Measurements from ENCODE around the gene ALKBH6. TPM values are rescaled to one million over a fixed set of nuclear protein-coding genes. Genes with fewer than 3 reads are reported as not detected.

ALKBH6 gene
- total and polyA plus RNA-seq, 9 of the 15 experiments (the other 6 are each of a cell fraction or from before 2014, with no cell fraction given) = 0.67 to 62.0 (median 34.5) TPM

DNA sequence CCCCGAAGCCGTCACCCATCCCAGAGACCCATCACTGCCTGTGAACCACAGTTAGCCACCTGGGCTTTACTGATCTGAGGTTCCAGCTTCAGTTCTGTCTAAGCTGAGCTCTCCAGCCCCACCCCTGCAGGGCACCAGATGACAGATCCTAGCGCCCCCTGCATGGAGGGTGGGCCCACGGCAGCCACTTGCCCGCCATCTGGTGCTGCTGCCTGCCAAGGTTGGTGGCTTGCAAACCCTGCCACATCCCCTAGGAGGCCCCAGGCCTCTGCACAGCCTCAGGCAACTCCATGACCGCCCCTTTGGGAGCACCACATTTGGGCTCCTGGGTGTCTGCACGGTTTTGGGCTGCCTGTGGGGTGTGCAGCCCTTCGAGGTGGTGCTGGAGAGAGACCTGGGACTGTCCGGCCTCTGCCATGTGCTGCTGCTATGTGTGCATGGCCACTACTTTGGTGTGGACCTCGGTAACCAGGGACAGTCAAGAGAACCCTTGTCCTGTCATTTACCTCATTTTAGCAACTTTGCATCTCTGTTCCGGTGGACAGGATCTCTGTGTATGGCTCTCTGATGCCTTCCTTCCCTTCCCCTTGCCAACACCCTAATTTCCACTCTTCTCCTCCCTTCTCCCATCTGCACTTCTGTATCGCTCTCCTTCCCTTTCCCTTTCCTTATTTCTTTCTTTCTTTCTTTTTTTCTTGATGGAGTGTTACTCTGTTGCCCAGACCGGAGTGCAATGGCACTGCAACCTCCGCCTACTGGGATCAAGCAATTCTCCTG lies 36.4 kb downstream of the ALKBH6 start (continued):
- no peak for TF ChIP-seq TCF3 (CRISPR knock-in tag; IDR thresholded peaks at IDR 0.05)
- TF ChIP-seq VEZF1 (CRISPR knock-in tag; IDR thresholded peaks at IDR 0.05) = no peak
- TF ChIP-seq, protein P1, sequence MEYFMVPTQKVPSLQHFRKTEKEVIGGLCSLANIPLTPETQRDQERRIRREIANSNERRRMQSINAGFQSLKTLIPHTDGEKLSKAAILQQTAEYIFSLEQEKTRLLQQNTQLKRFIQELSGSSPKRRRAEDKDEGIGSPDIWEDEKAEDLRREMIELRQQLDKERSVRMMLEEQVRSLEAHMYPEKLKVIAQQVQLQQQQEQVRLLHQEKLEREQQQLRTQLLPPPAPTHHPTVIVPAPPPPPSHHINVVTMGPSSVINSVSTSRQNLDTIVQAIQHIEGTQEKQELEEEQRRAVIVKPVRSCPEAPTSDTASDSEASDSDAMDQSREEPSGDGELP (CRISPR knock-in tag; IDR thresholded peaks at IDR 0.05; ENCODE audit: borderline replicate concordance) = peak; percentile 56; the same call in 1 of the 2 replicates
- TF ChIP-seq FUS (optimal IDR thresholded peaks at IDR 0.05; ENCODE audit: low read depth, low read length) = no peak
- peak in 1 of 2 experiments; percentile 27; a peak in 1 of 4 replicates for TF ChIP-seq NRF1 (conservative IDR thresholded peaks at IDR 0.05 in 1 of 2, IDR thresholded peaks at IDR 0.05 in 1 of 2)
- no peak for TF ChIP-seq NCOA1 (IDR thresholded peaks at IDR 0.05; ENCODE audit: low read depth)
- TF ChIP-seq, protein P2, sequence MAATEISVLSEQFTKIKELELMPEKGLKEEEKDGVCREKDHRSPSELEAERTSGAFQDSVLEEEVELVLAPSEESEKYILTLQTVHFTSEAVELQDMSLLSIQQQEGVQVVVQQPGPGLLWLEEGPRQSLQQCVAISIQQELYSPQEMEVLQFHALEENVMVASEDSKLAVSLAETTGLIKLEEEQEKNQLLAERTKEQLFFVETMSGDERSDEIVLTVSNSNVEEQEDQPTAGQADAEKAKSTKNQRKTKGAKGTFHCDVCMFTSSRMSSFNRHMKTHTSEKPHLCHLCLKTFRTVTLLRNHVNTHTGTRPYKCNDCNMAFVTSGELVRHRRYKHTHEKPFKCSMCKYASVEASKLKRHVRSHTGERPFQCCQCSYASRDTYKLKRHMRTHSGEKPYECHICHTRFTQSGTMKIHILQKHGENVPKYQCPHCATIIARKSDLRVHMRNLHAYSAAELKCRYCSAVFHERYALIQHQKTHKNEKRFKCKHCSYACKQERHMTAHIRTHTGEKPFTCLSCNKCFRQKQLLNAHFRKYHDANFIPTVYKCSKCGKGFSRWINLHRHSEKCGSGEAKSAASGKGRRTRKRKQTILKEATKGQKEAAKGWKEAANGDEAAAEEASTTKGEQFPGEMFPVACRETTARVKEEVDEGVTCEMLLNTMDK (IDR thresholded peaks at IDR 0.05; ENCODE audit: borderline replicate concordance, insufficient read depth, low read depth, low read length, poor library complexity, severe bottlenecking) = peak; percentile 61
- TF ChIP-seq SLC30A9 (CRISPR knock-in tag; IDR thresholded peaks at IDR 0.05) = no peak
- TF ChIP-seq RAD21 (CRISPR knock-in tag; conservative IDR thresholded peaks at IDR 0.05 in 1 of 2, IDR thresholded peaks at IDR 0.05 in 1 of 2) = peak in 1 of 2 experiments; percentile 56; a peak in 2 of 4 replicates
- no peak for TF ChIP-seq BDP1 (IDR thresholded peaks at IDR 0.05; ENCODE audit: insufficient read depth, insufficient read length)

All from K562 (cell line).